ENCODE measurements around the gene ENSA.
"Not testable (repeated sequence)": the region's sequence is repeated elsewhere in the genome, so short reads cannot be mapped to it uniquely, and the experiment has no call there.

GRCh38 chr1:150641126-150641815, 11.9 kb upstream of the ENSA start:
- not testable (repeated sequence) for TF ChIP-seq EZH2 (IDR thresholded peaks at IDR 0.05; ENCODE audit: low read depth, unreplicated experiment); CTCF (conservative IDR thresholded peaks at IDR 0.05; ENCODE audit: low read depth in 2 of 2); ZNF462 (CRISPR knock-in tag; IDR thresholded peaks at IDR 0.05); ZNF331 (CRISPR knock-in tag; IDR thresholded peaks at IDR 0.05; ENCODE audit: low read depth); STAT1 (IDR thresholded peaks at IDR 0.05; ENCODE audit: unreplicated experiment); ZNF114 (CRISPR knock-in tag; IDR thresholded peaks at IDR 0.05); CREB1 (CRISPR knock-in tag; IDR thresholded peaks at IDR 0.05; ENCODE audit: low read depth)
